PC-3 (cell line): ENCODE measurements around the gene TIGD4. TPM values are rescaled to one million over a fixed set of nuclear protein-coding genes. Genes with fewer than 3 reads are reported as not detected.

ENCODE experiments used
- ATAC-seq: fragments of 200-7000 bp; cut with Tn5 transposase; 2 replicates; pipeline ENCODE4 v1.9.1; 2020; ENCODE audit warnings: mild to moderate bottlenecking, moderate library complexity
- BruUV-seq: library from RNA; stranded (reverse); fragments of 400-500 nt; replicated peaks from 2 replicates; lab custom pipeline; 2021; lab: Mats Ljungman, UMichigan
- CTCF ChIA-PET: fragments of 300-600 bp; sonication (Branson Sonifier 250); formaldehyde crosslinking; loops from one replicate; lab custom pipeline; 2022; ENCODE audit warnings: antibody characterized with exemption; lab: Charles Lee
- POLR2A ChIA-PET: fragments of 300-600 bp; sonication (Branson Sonifier 250); formaldehyde crosslinking; loops from one replicate; lab custom pipeline; 2022; ENCODE audit warnings: antibody characterized with exemption; ENCODE audit not compliant: unreplicated experiment; lab: Charles Lee
- DNase-seq: peaks from one replicate; pipeline ENCODE4 v3.0.0-alpha.2; 2015
- H2AFZ ChIP-seq: fragments of 300-600 bp; sonication (generic); 2 replicates; pipeline ENCODE4 v1.6.0; 2016; ENCODE audit warnings: antibody characterized with exemption, low read length
- H3F3A ChIP-seq: fragments of 300-600 bp; sonication (generic); one replicate; pipeline ENCODE4 v1.6.0; 2017; ENCODE audit warnings: antibody characterized with exemption, low read length, control low read depth, mild to moderate bottlenecking; ENCODE audit not compliant: unreplicated experiment
- H3K27ac ChIP-seq: fragments of 300-600 bp; sonication (generic); 2 replicates; pipeline ENCODE4 v1.5.1; 2016; ENCODE audit warnings: mild to moderate bottlenecking, low read length
- H3K27me3 ChIP-seq: fragments of 300-600 bp; sonication (generic); 2 replicates; pipeline ENCODE4 v1.6.1; 2016; ENCODE audit warnings: low read length, mixed read lengths
- H3K36me3 ChIP-seq: fragments of 300-600 bp; sonication (generic); 2 replicates; pipeline ENCODE4 v1.6.1; 2016; ENCODE audit warnings: low read depth, mixed run types, low read length, mixed read lengths
- H3K4me1 ChIP-seq: fragments of 300-600 bp; sonication (generic); 2 replicates; pipeline ENCODE4 v1.5.1; 2016; ENCODE audit warnings: low read length; ENCODE audit not compliant: insufficient read depth
- H3K4me2 ChIP-seq: fragments of 300-600 bp; sonication (generic); 2 replicates; pipeline ENCODE4 v1.6.0; 2016; ENCODE audit warnings: low read length
- H3K4me3 ChIP-seq: fragments of 300-600 bp; sonication (generic); 2 replicates; pipeline ENCODE4 v1.5.1; 2016; ENCODE audit warnings: mild to moderate bottlenecking, low read length, mixed read lengths
- H3K79me2 ChIP-seq: fragments of 300-600 bp; sonication (generic); 2 replicates; pipeline ENCODE4 v1.6.1; 2017; ENCODE audit warnings: low read length, mixed read lengths
- H3K9ac ChIP-seq: fragments of 300-600 bp; sonication (generic); 2 replicates; pipeline ENCODE4 v1.6.0; 2016; ENCODE audit warnings: mild to moderate bottlenecking, low read length
- H3K9me2 ChIP-seq: fragments of 300-600 bp; sonication (generic); replicated peaks from 2 replicates; pipeline ENCODE4 v1.6.1; 2016; ENCODE audit warnings: mixed run types, low read length, mixed read lengths
- H3K9me3 ChIP-seq: fragments of 300-600 bp; sonication (generic); 2 replicates; pipeline ENCODE4 v1.6.1; 2016; ENCODE audit warnings: low read length, mixed read lengths
- H4K20me1 ChIP-seq: fragments of 300-600 bp; sonication (generic); 2 replicates; pipeline ENCODE4 v1.6.1; 2016; ENCODE audit warnings: low read length, mixed read lengths
- EZH2 ChIP-seq: fragments of 300-600 bp; sonication (generic); IDR thresholded peaks from one replicate; pipeline ENCODE4 v1.6.1; 2017; ENCODE audit warnings: antibody characterized with exemption, mild to moderate bottlenecking, low read length; ENCODE audit not compliant: unreplicated experiment
- EZH2phosphoT487 ChIP-seq: fragments of 300-600 bp; sonication (generic); IDR thresholded peaks from 2 replicates; pipeline ENCODE4 v1.6.1; 2018; ENCODE audit warnings: mild to moderate bottlenecking, antibody characterized with exemption, low read length, borderline replicate concordance
- intact Hi-C: fragments of 100-400 bp; cut with micrococcal nuclease; formaldehyde crosslinking; loops from 2 replicates; pipeline ENCODE4 v1.9.0; 2023
- total RNA-seq: library from RNA; depleted of rRNA; stranded (reverse); fragments of >200 nt; gene quantifications from 2 replicates; pipeline ENCODE4 v1.2.3, GENCODE V29; 2014
- TF ChIP-seq, protein P1 (sequence below): fragments of 300-600 bp; sonication (generic); conservative IDR thresholded peaks from 2 replicates; pipeline ENCODE4 v1.5.1; 2017; ENCODE audit warnings: antibody characterized with exemption, low read depth, mild to moderate bottlenecking, low read length

The TIGD4 gene
- total RNA-seq, 1 experiment from 2014 or later, result 0.07 TPM

DNA sequence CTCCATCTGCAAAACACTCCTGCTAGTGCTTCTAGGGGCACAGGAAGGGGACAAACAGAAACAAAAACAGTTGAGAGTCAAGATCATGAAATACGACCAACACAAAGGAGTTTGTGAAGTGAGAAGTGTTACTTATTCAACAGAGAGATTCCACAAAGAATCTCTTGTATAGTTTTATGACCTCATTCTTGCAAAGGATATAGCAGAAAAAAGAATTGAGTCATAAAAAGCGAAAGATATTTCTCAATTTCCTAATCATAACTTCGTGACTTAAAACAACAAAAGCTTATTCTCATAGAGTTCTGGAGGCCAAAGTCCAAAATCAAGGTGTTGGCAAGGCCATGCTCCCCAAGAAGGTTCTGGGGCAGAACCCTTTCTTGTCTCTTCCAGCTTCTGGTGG is 40.7 kb downstream of the TIGD4 start:
- Histone ChIP-seq H3K9me2 (no peaks in the 10 kb centered on the region), H3K4me1 (no peaks in the 10 kb centered on the region), H3K9me3 (no peaks in the 10 kb centered on the region), H3K79me2 (no peaks in the 10 kb centered on the region), H3K36me3 (no peaks in the 10 kb centered on the region), H3F3A (no peaks in the 10 kb centered on the region), H3K4me2 (no peak overlapping the region), H3K4me3 (no peak overlapping the region), H4K20me1 (no peaks in the 10 kb centered on the region), H3K9ac (no peak overlapping the region), H3K27me3 (no peaks in the 10 kb centered on the region), H2AFZ (no peak overlapping the region), H3K27ac (no peak overlapping the region)
- TF ChIP-seq, protein P1, sequence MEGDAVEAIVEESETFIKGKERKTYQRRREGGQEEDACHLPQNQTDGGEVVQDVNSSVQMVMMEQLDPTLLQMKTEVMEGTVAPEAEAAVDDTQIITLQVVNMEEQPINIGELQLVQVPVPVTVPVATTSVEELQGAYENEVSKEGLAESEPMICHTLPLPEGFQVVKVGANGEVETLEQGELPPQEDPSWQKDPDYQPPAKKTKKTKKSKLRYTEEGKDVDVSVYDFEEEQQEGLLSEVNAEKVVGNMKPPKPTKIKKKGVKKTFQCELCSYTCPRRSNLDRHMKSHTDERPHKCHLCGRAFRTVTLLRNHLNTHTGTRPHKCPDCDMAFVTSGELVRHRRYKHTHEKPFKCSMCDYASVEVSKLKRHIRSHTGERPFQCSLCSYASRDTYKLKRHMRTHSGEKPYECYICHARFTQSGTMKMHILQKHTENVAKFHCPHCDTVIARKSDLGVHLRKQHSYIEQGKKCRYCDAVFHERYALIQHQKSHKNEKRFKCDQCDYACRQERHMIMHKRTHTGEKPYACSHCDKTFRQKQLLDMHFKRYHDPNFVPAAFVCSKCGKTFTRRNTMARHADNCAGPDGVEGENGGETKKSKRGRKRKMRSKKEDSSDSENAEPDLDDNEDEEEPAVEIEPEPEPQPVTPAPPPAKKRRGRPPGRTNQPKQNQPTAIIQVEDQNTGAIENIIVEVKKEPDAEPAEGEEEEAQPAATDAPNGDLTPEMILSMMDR, result no peak
- TF ChIP-seq EZH2 (no peak), EZH2phosphoT487 (no peak)
- ChIA-PET POLR2A (no interaction called here), CTCF (no interaction called here)
- intact Hi-C loops, result loop anchor here (5.0 to 10.0 kb wide), 2 partner anchors 57 to 324 kb away; no protein-coding TSS in a partner anchor
- no peak for DNase-seq
- no peak for ATAC-seq
- BruUV-seq, result no TSS peak

DNA sequence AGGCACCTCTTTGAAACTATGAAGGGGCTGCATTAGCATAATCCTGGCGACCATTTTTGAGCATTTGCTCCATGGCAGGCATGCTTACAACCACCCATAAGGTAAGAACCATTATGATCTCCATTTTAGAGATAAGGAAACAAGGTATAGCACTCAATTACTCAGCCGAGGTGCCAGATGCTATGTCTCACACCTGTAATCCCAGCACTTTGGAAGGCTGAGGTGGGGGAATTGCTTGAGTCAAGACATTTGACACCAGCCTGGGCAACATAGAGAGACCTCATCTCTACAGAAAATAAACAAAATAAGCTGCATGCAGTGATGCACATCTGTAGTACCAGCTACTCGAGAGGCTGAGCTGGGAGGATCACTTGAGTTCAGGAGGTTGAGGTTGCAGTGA is 43.6 kb downstream of the TIGD4 start:
- TF ChIP-seq, protein P1, result no peak
- TF ChIP-seq EZH2phosphoT487 (no peak), EZH2 (no peak)
- ChIA-PET CTCF (no interaction called here), POLR2A (no interaction called here)
- Histone ChIP-seq H2AFZ (peak overlapping the region; percentile 40; the same call in 1 of the 2 replicates), H3K9me2 (no peaks in the 10 kb centered on the region), H3K79me2 (no peaks in the 10 kb centered on the region), H3K27me3 (no peaks in the 10 kb centered on the region), H3K36me3 (no peaks in the 10 kb centered on the region), H3K9me3 (no peaks in the 10 kb centered on the region), H3K4me2 (0 out of 2 replicates have a peak overlapping the region, but pooled peaks have one; percentile 19), H3K4me1 (no peaks in the 10 kb centered on the region), H3K27ac (no peak overlapping the region), H4K20me1 (no peaks in the 10 kb centered on the region), H3F3A (no peaks in the 10 kb centered on the region), H3K4me3 (no peak overlapping the region), H3K9ac (no peak overlapping the region)
- intact Hi-C loops, result loop anchor here (1.0 to 10.0 kb wide), 5 partner anchors 54 to 321 kb away; no protein-coding TSS in a partner anchor
- BruUV-seq, result no TSS peak
- ATAC-seq (no peak), DNase-seq (no peak)

DNA sequence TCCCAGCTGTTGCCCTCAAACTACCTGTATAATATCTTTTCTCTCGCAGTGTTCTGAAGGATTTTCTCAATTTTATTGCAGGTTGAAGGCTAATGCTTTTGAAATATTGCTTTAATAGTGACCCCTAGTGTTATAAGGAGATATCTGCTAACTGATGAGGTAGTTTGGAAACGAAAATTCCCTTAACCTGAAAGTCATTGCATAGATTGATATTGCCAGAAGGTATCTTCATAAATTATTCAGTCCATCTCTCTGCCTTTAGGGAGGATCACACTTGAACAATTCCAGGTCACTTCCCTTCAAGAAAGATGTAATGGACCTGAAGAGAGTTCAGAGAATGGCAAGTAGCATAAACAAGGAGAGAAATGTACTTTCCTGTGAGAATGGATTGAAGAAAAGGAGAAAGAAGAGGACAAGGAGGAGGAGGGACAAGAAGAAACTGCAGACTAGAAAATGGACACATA is 44.1 kb downstream of the TIGD4 start:
- DNase-seq, result peak; percentile 61

More for the DNA sequence above, 44.1 kb downstream of the TIGD4 start:
- H3K36me3 ChIP-seq, result no peaks in the 10 kb centered on the region
- H2AFZ ChIP-seq, result peak overlapping the region; percentile 40; the same call in 1 of the 2 replicates
- ChIA-PET POLR2A (no interaction called here), CTCF (interaction anchor here (1.1 kb wide), 1 partner anchor 281 kb away, joined by 3 read pairs; no protein-coding TSS in a partner anchor)
- ATAC-seq, result peak; percentile 53
- intact Hi-C loops, result loop anchor here (1.0 to 10.0 kb wide), 5 partner anchors 53 to 321 kb away; no protein-coding TSS in a partner anchor
- H3K4me1 ChIP-seq, result no peaks in the 10 kb centered on the region
- H3K4me2 ChIP-seq, result peak overlapping the region; percentile 19; the same call in 1 of the 2 replicates
- H3K9me3 ChIP-seq, result no peaks in the 10 kb centered on the region
- no peak overlapping the region for H3K9ac ChIP-seq
- no peaks in the 10 kb centered on the region for H3F3A ChIP-seq
- BruUV-seq, result no TSS peak
- TF ChIP-seq, protein P1, result peak; percentile 70
- TF ChIP-seq EZH2 (no peak), EZH2phosphoT487 (no peak)
- no peaks in the 10 kb centered on the region for H3K79me2 ChIP-seq
- H3K4me3 ChIP-seq, result no peak overlapping the region
- H3K9me2 ChIP-seq, result no peaks in the 10 kb centered on the region
- no peak overlapping the region for H3K27ac ChIP-seq
- H4K20me1 ChIP-seq, result no peaks in the 10 kb centered on the region
- H3K27me3 ChIP-seq, result no peaks in the 10 kb centered on the region
